Tibial artery (tissue), 4 donors: ENCODE measurements around the gene MAPKAPK3.
A peak's percentile ranks its signal among the peaks of the same experiment; 100 is the strongest.
"Not testable (repeated sequence)": the region's sequence is repeated elsewhere in the genome, so short reads cannot be mapped to it uniquely, and the experiment has no call there.

Experiments used
- DNase-seq, 2 donors: peaks; one replicate each; pipeline ENCODE4 v3.0.0-alpha.2; 2019
- H3K27ac ChIP-seq, 2 donors: fragments of 200-600 bp; sonication (generic) in 1 of 2; 1 replicate in 1 of 2; 2 replicates in 1 of 2; pipeline ENCODE4 v1.5.1; 2018 to 2019; ENCODE audit warnings: mild to moderate bottlenecking in 1 of 2
- H3K27me3 ChIP-seq, 2 donors: fragments of 200-600 bp; sonication (generic) in 1 of 2; one replicate each; pipeline versions ENCODE4 v1.5.1 to v1.6.0; 2016 to 2019
- H3K36me3 ChIP-seq, 3 donors: fragments of 200-600 bp; sonication (generic) in 2 of 3; one replicate each; pipeline ENCODE4 v1.5.1; 2016 to 2019; ENCODE audit warnings: mild to moderate bottlenecking in 2 of 3
- H3K4me1 ChIP-seq, 4 donors: fragments of 200-600 bp; sonication (generic) in 2 of 4; 1 replicate in 3 of 4; 2 replicates in 1 of 4; pipeline ENCODE4 v1.5.1; 2016 to 2019
- H3K4me3 ChIP-seq, 2 donors: fragments of 200-600 bp; sonication (generic) in 1 of 2; 1 replicate in 1 of 2; 2 replicates in 1 of 2; pipeline ENCODE4 v1.5.1; 2018 to 2019; ENCODE audit warnings: mild to moderate bottlenecking in 2 of 2
- H3K9me3 ChIP-seq, 3 donors: fragments of 200-600 bp; sonication (generic) in 1 of 3; one replicate each; pipeline ENCODE4 v1.5.1; 2016 to 2019
- CTCF ChIP-seq, 2 experiments: fragments of 200-600 bp in 1 of 2; fragments of 450-650 bp in 1 of 2; IDR thresholded peaks; one replicate each; pipeline ENCODE4 v1.5.1; 2017 to 2019; ENCODE audit warnings: antibody characterized with exemption in 2 of 2, mild to moderate bottlenecking in 1 of 2, moderate library complexity in 1 of 2
- intact Hi-C: fragments of 100-400 bp; cut with DNase I; formaldehyde crosslinking; loops from one replicate; pipeline ENCODE4 v1.15.0; 2023; ENCODE audit warnings: low total_unique reads

Gene MAPKAPK3

GRCh38 chr3:50674349-50675178, 57.6 kb downstream of the MAPKAPK3 start, which contains the start of gene DOCK3:
Gene DOCK3, plus strand, starts transcription at chr3:50674927. Its CDS starts 337 bp downstream, at chr3:50675264.
- Histone ChIP-seq H3K36me3 (no peaks in the 10 kb centered on the region), H3K27ac (no peak within 1 kb of the TSS), H3K4me3 (peak within 1 kb of the TSS; percentile 53 to 62), H3K9me3 (no peaks in the 10 kb centered on the region), H3K4me1 (peaks cover 0 to 14% (median 9%) of the 10 kb centered on the region in 4 donors), H3K27me3 (peaks cover 0 to 31% of the 10 kb centered on the region in 2 donors)
- no peak for TF ChIP-seq CTCF (IDR thresholded peaks at IDR 0.05)
- intact Hi-C loops: loop anchor here (10.0 kb wide), 1 partner anchor 700 kb away; no protein-coding TSS in a partner anchor
- peak; percentile 42 to 74 for DNase-seq

- Histone ChIP-seq H3K27me3 (peaks cover 0 to 31% of the 10 kb centered on the region in 2 donors), H3K27ac (no peak overlapping the region), H3K4me1 (peaks cover 0 to 14% (median 9%) of the 10 kb centered on the region in 4 donors), H3K9me3 (no peaks in the 10 kb centered on the region), H3K4me3 (peak overlapping the region; percentile 53 to 62), H3K36me3 (no peaks in the 10 kb centered on the region)
- TF ChIP-seq CTCF (IDR thresholded peaks at IDR 0.05): peak in 1 of 2 experiments; percentile 26
- DNase-seq: no peak
- intact Hi-C loops: loop anchor here (10.0 kb wide), 1 partner anchor 699 kb away; no protein-coding TSS in a partner anchor
These were observed 58.5 kb downstream of the MAPKAPK3 start for GRCh38 chr3:50675179-50676030.

- Histone ChIP-seq H3K27ac (no peak overlapping the region), H3K27me3 (peaks cover 0 to 35% of the 10 kb centered on the region in 2 donors), H3K9me3 (no peaks in the 10 kb centered on the region), H3K4me3 (no peak overlapping the region), H3K4me1 (peaks cover 0 to 14% (median 9%) of the 10 kb centered on the region in 4 donors), H3K36me3 (no peaks in the 10 kb centered on the region)
- no peak for TF ChIP-seq CTCF (IDR thresholded peaks at IDR 0.05)
- intact Hi-C loops: loop anchor here (10.0 kb wide), 1 partner anchor 699 kb away; no protein-coding TSS in a partner anchor
- no peak for DNase-seq
These were observed 59.2 kb downstream of the MAPKAPK3 start for GRCh38 chr3:50676031-50676705.

DNA sequence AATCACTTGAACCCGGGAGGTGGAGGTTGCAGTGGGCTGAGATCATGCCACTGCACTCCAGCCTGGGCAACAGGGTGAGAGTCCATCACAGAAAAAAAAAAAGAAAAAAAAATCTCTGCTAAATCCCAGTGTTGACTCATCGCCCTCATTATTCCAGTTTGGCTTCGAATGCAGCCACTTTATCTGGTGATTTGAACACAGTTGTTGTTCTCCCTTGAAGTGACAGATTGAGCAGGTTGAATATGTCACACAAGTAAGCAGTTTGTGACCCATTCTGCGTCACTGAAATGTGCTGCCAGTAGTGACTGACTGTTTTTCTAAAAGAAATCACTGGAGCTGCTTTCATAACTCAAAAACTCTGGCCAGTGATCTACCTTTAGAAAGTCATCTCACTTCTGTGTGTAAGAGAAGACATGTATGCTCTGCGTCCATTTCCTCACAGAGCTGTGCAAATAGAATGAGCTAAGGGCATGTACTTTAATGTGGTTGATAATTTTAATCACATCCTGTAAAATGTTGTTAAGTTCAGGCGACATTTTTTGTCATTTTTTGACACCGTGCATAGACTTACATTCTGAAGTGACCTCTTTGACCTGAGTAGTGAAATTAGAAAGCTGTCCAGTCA, 70.3 kb downstream of the MAPKAPK3 start:
- TF ChIP-seq CTCF (IDR thresholded peaks at IDR 0.05): no peak
- Histone ChIP-seq H3K9me3 (no peaks in the 10 kb centered on the region), H3K36me3 (no peaks in the 10 kb centered on the region), H3K27me3 (peaks cover 0 to 10% of the 10 kb centered on the region in 2 donors), H3K4me1 (no peaks in the 10 kb centered on the region), H3K4me3 (no peak overlapping the region), H3K27ac (no peak overlapping the region)
- no peak for DNase-seq
- intact Hi-C loops: no loop called here

DNA sequence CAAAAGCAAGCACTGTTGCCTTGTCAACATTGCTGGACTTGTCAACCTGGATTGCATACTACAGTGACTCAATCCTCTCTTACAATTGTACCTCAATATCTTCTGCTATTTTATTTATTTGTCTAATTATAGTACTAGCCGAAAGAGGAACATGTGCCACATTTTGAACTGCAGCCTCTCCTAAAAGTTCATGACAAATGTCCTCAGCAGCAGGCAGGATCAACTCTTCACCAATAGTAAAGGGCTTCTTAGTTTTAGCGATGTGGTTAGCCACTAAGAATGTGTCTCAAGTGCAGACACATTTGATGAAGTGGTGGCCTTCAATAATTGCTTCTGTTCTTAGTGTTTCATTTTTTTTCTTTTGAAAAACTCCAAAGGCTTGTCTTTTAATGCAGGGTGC, 71.0 kb downstream of the MAPKAPK3 start:
- intact Hi-C loops: no loop called here
- DNase-seq: no peak
- Histone ChIP-seq H3K4me3 (no peak overlapping the region), H3K4me1 (no peaks in the 10 kb centered on the region), H3K36me3 (no peaks in the 10 kb centered on the region), H3K27ac (no peak overlapping the region), H3K9me3 (no peaks in the 10 kb centered on the region), H3K27me3 (peaks cover 0 to 3% of the 10 kb centered on the region in 2 donors)
- TF ChIP-seq CTCF (IDR thresholded peaks at IDR 0.05): no peak

GRCh38 chr3:50688602-50689001, 71.7 kb downstream of the MAPKAPK3 start:
- H3K9me3 ChIP-seq, intact Hi-C loops, DNase-seq, H3K4me1 ChIP-seq, H3K27ac ChIP-seq, H3K36me3 ChIP-seq, H3K4me3 ChIP-seq, H3K27me3 ChIP-seq: not testable (repeated sequence)
